HK-2 (cell line): ENCODE measurements around the gene NDUFB2.
"Not testable (repeated sequence)": the region's sequence is repeated elsewhere in the genome, so short reads cannot be mapped to it uniquely, and the experiment has no call there.

Source experiments
- DNase-seq: peaks from one replicate; pipeline ENCODE4 v3.0.0-alpha.2; 2018; ENCODE audit not compliant: unreplicated experiment

The NDUFB2 gene

GRCh38 chr7:140672382-140673062 is 24.0 kb upstream of the NDUFB2 start, which contains the start of gene ADCK2:
TSS of gene ADCK2 (plus strand) at chr7:140672945. CDS start at chr7:140673331, 386 bp downstream.
- peak; percentile 58 for DNase-seq

- peak; percentile 63 for DNase-seq
These were observed 23.3 kb upstream of the NDUFB2 start for GRCh38 chr7:140673063-140673773.

DNA sequence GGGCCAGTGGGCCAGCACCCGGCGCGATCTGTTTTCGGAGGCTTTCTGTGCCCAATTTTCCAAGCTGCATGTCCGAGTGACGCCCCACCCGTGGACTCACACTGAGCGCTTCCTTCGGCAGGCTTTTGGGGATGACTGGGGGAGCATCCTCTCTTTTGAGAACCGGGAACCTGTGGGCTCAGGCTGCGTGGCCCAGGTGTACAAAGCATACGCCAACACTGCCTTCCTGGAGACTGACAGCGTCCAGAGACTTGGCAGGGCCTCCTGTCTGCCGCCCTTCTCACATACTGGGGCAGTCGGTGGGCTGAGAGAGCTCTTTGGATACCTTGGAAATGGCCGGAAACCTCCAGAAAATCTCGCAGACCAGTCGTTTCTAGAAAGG is 22.7 kb upstream of the NDUFB2 start:
- no peak for DNase-seq

DNA sequence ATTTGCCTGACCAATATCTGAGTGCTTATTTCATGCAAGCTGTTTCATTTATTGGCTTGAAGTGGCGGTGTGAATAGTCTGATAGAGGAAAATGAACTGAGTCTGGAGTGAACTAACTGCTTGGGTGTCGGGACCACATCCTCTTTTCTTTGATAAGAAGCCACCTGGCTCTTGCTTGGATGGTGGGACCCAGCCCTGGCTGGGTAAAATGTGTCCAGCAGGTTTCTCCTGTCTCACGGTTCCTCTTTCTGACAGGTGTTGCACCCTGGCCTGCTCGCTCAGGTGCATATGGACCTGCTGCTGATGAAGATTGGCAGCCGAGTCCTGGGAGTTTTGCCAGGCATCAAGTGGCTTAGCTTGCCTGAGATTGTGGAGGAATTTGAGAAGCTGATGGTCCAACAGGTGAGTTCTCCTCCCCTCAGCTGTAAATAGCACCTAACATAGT is 22.1 kb upstream of the NDUFB2 start:
- DNase-seq = no peak

DNA sequence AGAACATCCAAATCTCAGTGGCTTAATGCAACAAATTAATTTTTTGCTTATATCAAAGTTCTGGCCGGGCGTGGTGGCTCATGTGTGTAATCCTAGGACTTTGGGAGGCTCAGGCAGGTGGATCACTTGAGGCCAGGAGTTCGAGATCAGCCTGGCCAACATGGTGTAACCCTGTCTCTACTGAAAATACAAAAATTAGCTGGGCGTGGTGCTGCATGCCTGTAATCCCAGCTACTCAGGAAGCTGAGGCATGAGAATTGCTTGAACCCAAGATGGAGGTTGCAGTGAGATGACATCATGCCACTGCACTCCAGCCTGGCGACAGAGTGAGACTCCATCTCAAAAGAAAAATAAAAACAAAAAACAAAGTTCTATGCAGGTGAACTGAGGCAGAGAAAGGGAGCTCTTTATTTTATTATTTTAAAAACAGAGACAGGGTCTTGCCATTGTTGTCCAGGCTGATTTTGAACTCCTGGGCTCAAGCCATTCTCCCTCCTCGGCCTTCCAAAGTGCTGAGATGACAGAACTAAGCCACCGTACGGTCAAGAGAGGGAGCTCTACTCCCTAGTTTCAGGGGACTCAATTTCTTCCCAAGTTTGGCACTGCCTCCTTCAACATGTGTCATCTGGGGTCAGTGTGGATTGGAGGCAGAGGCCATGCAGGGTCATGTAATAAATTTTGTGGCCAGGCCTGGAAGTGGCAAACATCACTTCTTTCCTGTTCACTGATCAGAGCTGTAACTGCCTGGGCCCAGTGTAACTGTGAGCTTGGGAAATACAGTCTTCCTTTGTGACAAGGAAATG is 21.4 kb upstream of the NDUFB2 start:
- DNase-seq = peak; percentile 64

DNA sequence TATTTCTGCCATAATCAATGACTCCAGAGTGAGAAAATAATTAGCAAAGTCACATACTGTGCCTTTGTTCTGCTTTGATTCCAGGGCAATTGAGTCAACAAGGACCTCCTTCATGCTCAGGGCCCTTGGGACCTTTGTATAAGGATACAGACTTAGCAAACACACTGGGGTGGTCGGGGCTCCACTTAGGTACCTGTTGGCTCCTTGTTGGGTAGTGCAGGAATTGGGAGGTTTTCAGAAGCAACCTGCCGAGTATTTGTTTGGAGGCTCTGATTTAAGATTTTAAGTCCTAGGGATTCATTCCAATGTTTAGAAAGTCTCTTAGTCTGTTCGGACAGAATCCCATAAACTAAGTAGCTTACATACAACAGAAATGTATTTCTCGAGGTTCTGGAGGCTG is 20.8 kb upstream of the NDUFB2 start:
- DNase-seq = no peak

GRCh38 chr7:140676306-140676705 is 20.2 kb upstream of the NDUFB2 start:
- DNase-seq = no peak

DNA sequence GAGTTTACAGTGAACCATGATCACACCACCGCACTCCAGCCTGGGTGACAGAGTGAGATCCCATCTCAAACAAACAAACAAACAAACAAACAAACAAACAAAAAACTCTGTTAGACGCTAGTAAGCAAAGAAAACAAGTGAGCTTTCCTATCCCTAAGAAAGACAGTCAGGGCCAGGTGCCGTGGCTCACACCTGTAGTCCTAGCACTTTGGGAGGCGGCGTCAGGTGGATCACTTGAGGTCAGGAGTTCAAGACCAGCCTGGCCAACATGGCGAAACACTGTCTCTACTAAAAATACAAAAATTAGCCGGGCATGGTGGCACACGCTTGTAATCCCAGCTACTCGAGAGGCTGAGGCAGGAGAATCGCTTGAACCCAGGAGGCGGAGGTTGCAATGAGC is 19.6 kb upstream of the NDUFB2 start:
- DNase-seq = not testable (repeated sequence)

DNA sequence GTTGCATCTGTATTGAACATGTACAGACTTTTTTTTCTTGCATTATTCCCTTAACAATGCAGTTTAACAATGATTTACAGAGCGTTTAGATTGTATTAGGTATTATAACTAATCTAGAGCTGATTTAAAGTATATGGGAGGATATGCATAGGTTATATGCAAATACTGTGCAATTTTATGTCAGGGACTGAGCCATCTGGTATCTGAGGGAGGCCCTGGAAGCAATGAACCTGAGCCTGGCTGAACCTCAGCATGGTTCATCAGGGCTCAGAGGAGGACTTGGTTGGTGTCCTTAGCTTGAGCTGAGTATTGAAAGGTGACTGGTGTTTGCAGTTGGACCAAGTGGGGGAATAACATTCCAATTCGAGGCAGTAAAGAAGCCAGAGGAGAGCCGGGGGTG is 19.0 kb upstream of the NDUFB2 start:
- DNase-seq = no peak

GRCh38 chr7:140678081-140678815 is 18.3 kb upstream of the NDUFB2 start:
- DNase-seq = no peak

DNA sequence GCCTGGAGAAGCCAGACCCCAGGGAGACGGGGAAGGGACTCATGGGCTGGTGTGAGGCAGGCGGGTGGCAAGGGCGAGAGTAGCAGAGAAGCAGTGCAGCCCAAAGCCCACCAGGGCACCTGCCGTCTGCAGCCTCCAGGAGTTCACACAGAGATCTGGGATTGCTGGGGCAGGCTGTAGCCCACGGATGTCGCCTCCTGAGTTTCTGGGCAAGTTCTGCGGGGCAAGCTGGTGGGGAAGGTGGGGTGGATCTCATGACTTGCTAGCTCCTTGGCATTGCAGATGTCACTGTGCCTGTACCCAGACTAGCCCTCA is 17.7 kb upstream of the NDUFB2 start:
- no peak for DNase-seq

DNA sequence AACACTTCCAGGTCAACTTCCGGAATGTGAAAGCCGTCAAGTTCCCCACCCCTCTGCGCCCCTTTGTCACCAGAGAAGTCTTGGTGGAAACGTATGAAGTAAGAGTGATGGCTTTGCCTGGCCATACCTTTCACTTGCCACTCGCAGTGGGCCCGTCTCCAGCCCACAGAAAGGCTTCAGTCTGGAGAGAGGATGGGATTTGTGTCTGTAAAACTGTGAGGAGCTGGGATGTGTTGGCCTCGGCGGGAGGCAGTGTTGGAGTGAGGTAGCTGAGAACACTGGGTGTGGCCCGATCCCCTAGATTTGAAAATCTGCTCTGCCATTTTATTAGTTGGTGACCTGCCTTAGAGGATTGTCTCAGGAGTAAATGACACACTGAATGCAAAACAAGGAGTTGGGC is 17.3 kb upstream of the NDUFB2 start:
- no peak for DNase-seq

DNA sequence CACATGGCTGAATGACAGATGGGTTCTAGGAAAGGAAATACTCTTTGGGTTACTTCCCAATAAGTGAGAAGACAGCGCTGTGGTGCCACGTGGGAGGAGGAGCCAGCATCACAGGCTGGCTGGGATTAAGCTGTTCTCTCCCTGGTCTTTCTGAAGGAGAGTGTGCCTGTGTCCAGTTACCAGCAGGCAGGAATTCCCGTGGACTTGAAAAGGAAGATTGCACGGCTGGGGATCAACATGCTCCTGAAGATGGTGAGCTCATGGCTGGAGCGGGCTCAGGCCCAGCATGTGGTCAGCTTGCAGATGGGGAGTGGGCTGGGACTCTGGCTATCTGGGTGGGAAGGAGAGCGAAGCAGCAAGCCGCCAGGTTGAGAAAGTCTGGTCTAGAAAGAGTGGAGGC is 15.6 kb upstream of the NDUFB2 start:
- no peak for DNase-seq

GRCh38 chr7:140681766-140682165 is 14.7 kb upstream of the NDUFB2 start:
- DNase-seq = no peak

- DNase-seq = no peak
These were observed 12.9 kb upstream of the NDUFB2 start for GRCh38 chr7:140683657-140684056.

DNA sequence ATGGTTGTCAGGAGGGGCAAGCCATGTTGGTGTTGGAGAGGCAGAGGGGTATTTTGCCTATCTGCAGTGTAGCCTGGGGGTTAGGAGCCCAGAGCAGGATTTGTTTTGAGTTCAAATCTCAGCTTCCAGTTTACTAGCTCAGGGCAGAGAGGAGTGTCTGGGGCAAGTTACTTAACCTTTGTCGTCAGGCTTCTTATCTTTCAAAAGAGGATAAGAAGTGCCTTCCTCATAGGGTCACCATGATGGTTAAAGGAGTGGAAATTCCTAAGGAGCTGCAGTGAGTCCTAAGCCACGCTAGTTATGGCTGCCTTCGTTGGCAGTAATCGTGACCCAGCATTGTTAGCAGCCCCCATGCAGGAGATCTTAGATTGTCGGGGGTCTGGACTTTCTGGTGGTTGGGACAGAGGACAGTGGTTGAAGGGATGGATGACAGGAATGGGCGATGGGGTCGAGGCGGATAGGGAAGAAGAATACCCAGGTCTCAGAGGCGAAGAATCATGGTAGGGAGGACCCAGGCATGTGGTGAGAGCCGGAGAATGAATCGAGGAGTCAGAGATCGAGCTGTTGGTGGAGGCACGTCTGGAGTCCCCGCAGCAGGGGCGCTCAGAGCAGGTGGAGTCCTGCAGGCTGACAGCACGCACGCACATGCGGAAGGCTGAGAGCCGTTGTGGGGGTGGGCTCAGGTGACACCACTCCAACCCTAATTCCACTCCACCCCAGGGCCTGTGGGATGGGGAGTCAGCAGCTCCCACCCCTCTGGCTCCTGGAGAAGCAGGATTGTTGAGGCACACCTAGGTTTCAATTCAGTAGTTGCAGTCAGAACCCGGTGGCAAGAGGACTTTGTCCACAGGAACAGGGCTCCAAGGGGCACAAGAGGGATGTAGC is 12.2 kb upstream of the NDUFB2 start:
- DNase-seq = no peak

GRCh38 chr7:140685407-140686087 is 11.0 kb upstream of the NDUFB2 start:
- DNase-seq = no peak

DNA sequence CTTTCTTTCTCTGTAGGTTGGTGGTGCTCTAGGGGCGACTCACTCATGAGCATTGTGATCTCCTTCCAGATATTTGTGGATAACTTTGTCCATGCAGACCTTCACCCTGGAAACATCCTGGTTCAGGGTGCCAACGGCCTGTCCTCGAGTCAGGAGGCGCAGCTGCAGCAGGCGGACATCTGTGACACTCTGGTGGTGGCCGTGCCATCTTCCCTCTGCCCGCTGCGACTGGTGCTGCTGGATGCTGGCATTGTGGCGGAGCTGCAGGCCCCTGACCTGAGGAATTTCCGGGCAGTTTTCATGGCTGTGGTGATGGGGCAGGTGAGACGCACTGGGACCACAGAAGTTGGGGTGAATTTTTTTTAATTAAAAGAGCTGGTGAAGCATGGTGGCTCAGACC is 9.6 kb upstream of the NDUFB2 start:
- no peak for DNase-seq

- no peak for DNase-seq
These were observed 8.2 kb upstream of the NDUFB2 start for GRCh38 chr7:140688341-140688740.
